Psoas muscle (tissue), 8 donors: ENCODE results near the gene ATF3. TPM values are rescaled to one million over a fixed set of nuclear protein-coding genes. Genes with fewer than 3 reads are reported as not detected.

Source experiments
- ATAC-seq, 4 donors: fragments of 200-7000 bp; cut with Tn5 transposase; one replicate each; pipeline ENCODE4 v1.9.1; 2020; ENCODE audit warnings: moderate library complexity in 3 of 4, mild to moderate bottlenecking in 2 of 4
- DNase-seq, 2 donors: peaks; one replicate each; pipeline ENCODE4 v3.0.0-alpha.2; 2020
- H3K27ac ChIP-seq: fragments of 200-600 bp; one replicate; pipeline ENCODE4 v1.8.0; 2022
- H3K27me3 ChIP-seq, 3 donors: fragments of 200-600 bp in 1 of 3; one replicate each; pipeline versions ENCODE4 v1.6.1 to v1.8.0; 2013 to 2022; ENCODE audit warnings: low read length in 2 of 3, mild to moderate bottlenecking in 2 of 3, moderate library complexity in 1 of 3; ENCODE audit not compliant: insufficient read depth in 3 of 3
- H3K36me3 ChIP-seq, 2 donors: fragments of 200-600 bp in 1 of 2; one replicate each; pipeline versions ENCODE4 v1.6.1 to v1.8.0; 2013 to 2022; ENCODE audit warnings: low read depth in 1 of 2, mild to moderate bottlenecking in 1 of 2, moderate library complexity in 1 of 2; ENCODE audit not compliant: insufficient read depth in 1 of 2
- H3K4me1 ChIP-seq: fragments of 200-600 bp; one replicate; pipeline ENCODE4 v1.8.0; 2022
- H3K4me3 ChIP-seq: fragments of 200-600 bp; one replicate; pipeline ENCODE4 v1.8.0; 2022; ENCODE audit warnings: mild to moderate bottlenecking
- H3K9me3 ChIP-seq: fragments of 200-600 bp; one replicate; pipeline ENCODE4 v1.8.0; 2022
- CTCF ChIP-seq: fragments of 200-600 bp; IDR thresholded peaks from one replicate; pipeline ENCODE4 v1.8.0; 2022; ENCODE audit warnings: antibody characterized with exemption
- WGBS, 3 donors: extraction: QIAGEN DNeasy Blood & Tissue Kit; methylation state at CpG; one replicate each; pipeline versions ENCODE4 v1.1.6 to v1.1.7; 2013; 5-methylcytosine and 5-hydroxymethylcytosine counted together
- intact Hi-C, 2 donors: fragments of 100-400 bp; cut with DNase I; formaldehyde crosslinking; loops; one replicate each; pipeline versions ENCODE4 v1.11.0 to v1.14.2; 2022
- polyA plus RNA-seq, 3 donors: library from polyadenylated mRNA; stranded (reverse); fragments of 200-250 nt; gene quantifications; one replicate each; pipeline ENCODE4 v1.2.3, GENCODE V29; 2013
- total RNA-seq, 4 donors: library from RNA; stranded (reverse); fragmentation: NEBNext Ultra II Directional in 2 of 4; extraction: Animal tissue kit (Norgen Biotek cat#: 25700) in 2 of 4; gene quantifications; one replicate each; pipeline versions ENCODE4 v1.2.1 to v1.2.4, GENCODE V29; 2021 to 2023
- donor health status: healthy with polysubstance abuse.
- donor health status: DM: no; HTN: no; CAD: no; lungs with moderate emphysema.
- donor health status: Bipolar disorder and iron deficiency.
- donor health status: healthy.
- donor health status: DM: yes; HTN: yes; CAD: no.
- donor health status: DM: no; HTN: no; CAD: no.
- donor health status: DM: no; HTN: no; CAD: no.
- donor health status: DM: yes; HTN: yes; CAD: no.

Gene ATF3
- total and polyA plus RNA-seq, 7 donors, result 6.6 to 51.3 (median 14.9) TPM

- no peak for ATAC-seq
- Histone ChIP-seq H3K9me3 (no peaks in the 10 kb centered on the region), H3K4me1 (no peaks in the 10 kb centered on the region), H3K27me3 (peaks cover 0 to 8% (median 0%) of the 10 kb centered on the region in 3 donors), H3K27ac (no peak overlapping the region), H3K36me3 (no peaks in the 10 kb centered on the region), H3K4me3 (no peak overlapping the region)
- intact Hi-C loops, result loop anchor here (2.0 to 5.0 kb wide), 2 partner anchors 151 to 152 kb away; no protein-coding TSS in a partner anchor
- TF ChIP-seq CTCF, result no peak
- WGBS, 3 donors, result 69 to 76% (median 73%) methylated on average over 5 of the region's 5 CpGs
- no peak for DNase-seq
Measured at GRCh38 chr1:212629450-212630157, 21.0 kb downstream of the ATF3 start.

GRCh38 chr1:212630158-212630900 is 21.8 kb downstream of the ATF3 start:
- intact Hi-C loops, result no loop called here
- peak; percentile 87 to 95 (median 91) for ATAC-seq
- Histone ChIP-seq H3K36me3 (no peaks in the 10 kb centered on the region), H3K27me3 (peaks cover 0 to 6% (median 0%) of the 10 kb centered on the region in 3 donors), H3K27ac (no peak overlapping the region), H3K4me1 (no peaks in the 10 kb centered on the region), H3K4me3 (no peak overlapping the region), H3K9me3 (no peaks in the 10 kb centered on the region)
- 43 to 51% (median 49%) methylated on average over 16 of the region's 16 CpGs for whole genome bisulfite sequencing, 3 donors
- TF ChIP-seq CTCF, result peak; percentile 85
- peak; percentile 60 to 78 for DNase-seq

- ATAC-seq (no peak), DNase-seq (no peak)
- Histone ChIP-seq H3K36me3 (no peaks in the 10 kb centered on the region), H3K27ac (no peak overlapping the region), H3K4me1 (peaks cover 4% of the 10 kb centered on the region), H3K4me3 (no peak overlapping the region), H3K9me3 (no peaks in the 10 kb centered on the region), H3K27me3 (peaks cover 0 to 4% (median 0%) of the 10 kb centered on the region in 3 donors)
- intact Hi-C loops, result no loop called here
- WGBS, 3 donors, result 86 to 89% (median 88%) methylated on average over 4 of the region's 4 CpGs
- no peak for TF ChIP-seq CTCF
Measured at GRCh38 chr1:212633161-212633560, 24.6 kb downstream of the ATF3 start.

GRCh38 chr1:212634252-212634651 is 25.7 kb downstream of the ATF3 start:
- peaks cover 4% of the 10 kb centered on the region for H3K4me1 ChIP-seq
- H3K36me3 ChIP-seq, result no peaks in the 10 kb centered on the region
- TF ChIP-seq CTCF, result no peak
- no peak overlapping the region for H3K27ac ChIP-seq
- H3K9me3 ChIP-seq, result no peaks in the 10 kb centered on the region
- 96 to 100% (median 99%) methylated on average over 2 of the region's 2 CpGs for WGBS, 3 donors
- no peak for ATAC-seq
- intact Hi-C loops, result no loop called here
- H3K4me3 ChIP-seq, result no peak overlapping the region
- DNase-seq, result no peak
- H3K27me3 ChIP-seq, result peaks cover 0 to 7% (median 0%) of the 10 kb centered on the region in 3 donors
